Measurements from ENCODE around the gene ARHGAP33.

The ARHGAP33 gene

DNA sequence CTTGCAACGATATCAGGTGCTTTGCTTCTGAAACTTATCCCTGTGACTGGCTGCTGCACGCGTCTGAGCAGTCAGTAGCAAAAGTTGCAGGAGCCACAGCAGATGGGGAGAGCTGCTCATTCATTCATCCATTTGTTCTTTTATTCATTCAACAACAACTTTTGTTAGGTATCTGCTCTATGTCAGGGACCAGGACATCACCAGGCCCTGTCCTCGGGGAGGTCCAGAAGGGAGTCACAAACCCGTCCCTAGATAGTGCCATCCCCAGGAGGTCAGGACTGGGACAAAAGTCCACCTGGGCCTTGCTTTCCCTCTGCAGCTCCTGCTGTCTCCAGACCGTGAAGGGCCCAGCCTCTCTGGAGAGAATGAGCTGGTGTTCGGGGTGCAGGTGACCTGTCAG lies 2.6 kb downstream of the ARHGAP33 start:
- no peak for DNase-seq (ENCODE audit: low read depth in 2 of 2)

- no peak for DNase-seq (ENCODE audit: low read depth in 2 of 2)
Measured at GRCh38 chr19:35779033-35779432, 3.7 kb downstream of the ARHGAP33 start.

GRCh38 chr19:35780058-35780457 lies 4.7 kb downstream of the ARHGAP33 start:
- DNase-seq (ENCODE audit: low read depth in 2 of 2), result no peak

GRCh38 chr19:35780717-35781116 lies 5.4 kb downstream of the ARHGAP33 start:
- DNase-seq (ENCODE audit: low read depth in 2 of 2), result no peak

DNA sequence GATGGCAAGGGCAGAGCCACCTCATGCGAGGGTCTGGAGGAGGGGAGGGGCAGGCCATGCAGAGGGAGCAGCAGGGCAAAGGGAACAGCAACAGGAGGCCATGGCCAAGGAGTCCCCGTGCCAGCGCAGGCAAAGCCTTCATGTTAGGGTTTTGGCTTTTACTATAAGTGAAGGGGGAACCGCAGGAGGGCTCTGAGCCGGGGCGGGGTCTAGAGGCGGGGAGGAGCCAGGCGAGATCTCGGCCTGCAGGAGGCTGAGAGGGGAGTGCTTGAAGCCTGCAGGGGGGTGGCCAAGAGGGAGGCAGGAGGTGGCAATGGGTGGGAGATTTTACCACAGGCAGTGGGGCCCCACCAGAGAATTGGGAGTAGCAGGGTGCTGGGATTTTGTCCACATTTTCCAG lies 6.3 kb downstream of the ARHGAP33 start:
- DNase-seq (ENCODE audit: low read depth in 2 of 2), result no peak

- DNase-seq (ENCODE audit: low read depth in 2 of 2), result no peak
Measured at GRCh38 chr19:35782589-35782988, 7.2 kb downstream of the ARHGAP33 start.

DNA sequence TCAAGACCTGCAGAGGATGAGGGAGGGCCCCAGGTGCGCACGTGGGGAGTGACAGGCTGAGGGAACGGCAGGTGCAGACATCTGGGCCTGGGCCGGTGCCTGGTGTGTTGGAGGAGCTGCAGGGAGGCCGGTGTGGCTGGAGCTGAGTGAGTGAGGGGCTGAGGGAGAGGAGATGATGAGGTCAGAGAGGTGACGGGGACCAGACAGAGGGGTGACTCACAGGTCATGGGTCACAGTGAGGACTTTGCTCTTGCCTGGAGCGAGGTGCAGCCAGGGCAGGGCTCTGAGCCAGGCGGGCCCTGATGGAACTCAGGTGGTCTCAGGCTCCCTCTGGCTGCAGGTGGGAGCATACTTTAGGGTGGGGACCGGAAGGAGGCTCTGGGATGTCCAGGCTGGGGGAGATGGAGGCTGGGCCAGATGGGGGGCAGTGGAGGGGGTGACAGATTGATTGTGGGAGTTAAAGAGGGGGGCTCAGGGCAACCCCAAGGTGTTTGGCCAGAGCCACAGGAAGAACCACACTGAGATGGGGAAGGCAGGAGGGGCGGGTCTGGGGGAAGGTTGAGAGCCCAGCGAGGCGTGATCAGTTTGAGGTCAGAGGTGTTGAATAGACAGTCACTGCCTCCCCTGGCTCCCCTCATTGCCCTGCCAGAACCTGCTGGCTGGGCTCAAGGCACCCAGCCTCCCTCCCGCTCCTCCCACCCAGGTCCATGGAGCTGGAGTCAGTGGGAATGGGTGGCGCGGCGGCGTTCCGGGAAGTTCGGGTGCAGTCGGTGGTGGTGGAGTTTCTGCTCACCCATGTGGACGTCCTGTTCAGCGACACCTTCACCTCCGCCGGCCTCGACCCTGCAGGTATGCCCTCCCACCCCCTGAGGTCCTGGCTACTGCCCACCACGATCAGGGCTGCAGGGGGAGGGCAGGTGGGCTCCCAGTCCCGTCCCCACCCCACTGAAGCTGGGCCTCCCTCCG lies 8.4 kb downstream of the ARHGAP33 start:
- DNase-seq (ENCODE audit: low read depth in 2 of 2), result no peak

- DNase-seq (ENCODE audit: low read depth in 2 of 2), result no peak
Measured at GRCh38 chr19:35784503-35785338, 9.4 kb downstream of the ARHGAP33 start.

- DNase-seq (ENCODE audit: low read depth in 2 of 2), result no peak
Measured at GRCh38 chr19:35785339-35785627, 9.9 kb downstream of the ARHGAP33 start.

- DNase-seq (ENCODE audit: low read depth in 2 of 2), result no peak
Measured at GRCh38 chr19:35786299-35787160, 11.2 kb downstream of the ARHGAP33 start.

- no peak for DNase-seq (ENCODE audit: low read depth in 2 of 2)
Measured at GRCh38 chr19:35787227-35787799, 11.9 kb downstream of the ARHGAP33 start.

DNA sequence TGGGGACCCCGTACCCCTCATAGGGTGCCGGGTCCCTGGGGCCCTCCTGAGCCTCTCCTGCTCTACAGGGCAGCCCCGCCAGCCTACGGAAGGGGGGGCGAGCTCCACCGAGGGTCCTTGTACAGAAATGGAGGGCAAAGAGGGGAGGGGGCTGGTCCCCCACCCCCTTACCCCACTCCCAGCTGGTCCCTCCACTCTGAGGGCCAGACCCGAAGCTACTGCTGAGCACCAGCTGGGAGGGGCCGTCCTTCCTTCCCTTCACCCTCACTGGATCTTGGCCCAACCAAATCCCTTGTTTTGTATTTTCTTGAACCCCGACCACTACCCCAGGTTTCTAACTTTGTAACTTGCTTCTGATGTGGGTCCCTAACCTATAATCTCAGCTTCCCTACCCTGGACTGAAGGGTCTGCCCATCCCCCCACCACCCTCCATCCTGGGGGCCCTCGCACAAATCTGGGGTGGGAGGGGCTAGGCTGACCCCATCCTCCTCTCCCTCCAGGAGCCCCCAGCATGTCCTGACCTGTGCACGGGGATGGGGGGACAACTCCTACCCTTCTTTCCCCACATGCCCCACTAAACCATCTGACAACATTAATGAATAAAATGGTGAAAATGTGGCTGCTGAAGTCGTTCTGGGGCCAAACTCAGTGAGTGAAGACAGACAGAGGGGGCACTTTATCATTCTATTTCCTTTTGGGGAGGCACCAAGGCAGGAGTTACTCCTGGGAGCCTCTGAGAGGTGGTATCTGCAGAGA lies 13.0 kb downstream of the ARHGAP33 start:
- DNase-seq (ENCODE audit: low read depth in 2 of 2), result no peak

GRCh38 chr19:35789195-35789977 lies 14.0 kb downstream of the ARHGAP33 start:
- DNase-seq (ENCODE audit: low read depth in 2 of 2), result no peak

DNA sequence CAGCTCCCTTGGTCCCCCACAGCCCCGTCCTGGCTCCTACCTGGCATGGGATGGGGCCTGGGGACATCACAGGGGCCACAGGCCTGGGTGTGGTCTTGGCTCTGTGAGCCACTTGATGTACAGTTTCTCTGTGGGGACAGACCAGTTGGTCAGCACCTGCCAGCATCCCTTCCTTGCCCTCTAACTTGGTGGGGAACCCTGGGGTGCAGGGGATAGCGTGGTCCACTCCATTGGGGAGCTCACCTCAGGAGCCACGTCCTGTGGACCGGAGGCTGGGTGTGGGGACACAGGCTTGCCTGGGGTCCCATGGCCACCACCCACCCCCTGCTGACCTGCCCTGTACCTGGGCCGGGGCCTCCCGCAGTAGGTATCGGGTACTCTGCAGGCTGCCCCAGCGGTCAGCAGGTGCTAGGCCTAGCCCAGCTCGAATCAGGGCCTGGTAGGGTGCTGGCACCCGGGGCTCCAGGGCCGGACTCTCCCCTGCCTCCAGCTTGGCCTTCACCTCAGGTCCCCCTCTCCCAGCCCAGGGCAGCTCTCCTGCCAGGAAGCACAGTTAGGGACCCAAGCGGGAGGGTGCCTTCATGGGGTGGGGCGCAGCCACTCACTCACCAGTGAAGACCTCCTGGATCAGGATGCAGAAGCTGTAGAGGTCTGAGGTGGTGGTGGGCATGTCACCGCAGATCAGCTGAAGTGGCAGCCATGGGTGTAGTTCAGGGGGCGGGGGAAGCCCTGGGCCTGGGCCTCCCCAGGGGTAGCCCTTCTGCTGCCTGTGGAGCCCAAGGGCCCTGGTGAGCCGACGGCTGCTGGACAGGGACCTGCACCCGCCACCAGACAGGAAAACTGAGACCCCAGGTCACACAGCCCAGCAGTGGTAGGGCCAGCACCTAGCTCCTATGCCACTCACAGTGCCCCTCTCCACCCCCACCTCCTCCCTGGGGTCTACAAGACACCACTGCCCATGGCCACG lies 14.9 kb downstream of the ARHGAP33 start:
- no peak for DNase-seq (ENCODE audit: low read depth in 2 of 2)

- no peak for DNase-seq (ENCODE audit: low read depth in 2 of 2)
Measured at GRCh38 chr19:35790981-35791813, 15.8 kb downstream of the ARHGAP33 start.

GRCh38 chr19:35791814-35792279 lies 16.5 kb downstream of the ARHGAP33 start:
- no peak for DNase-seq (ENCODE audit: low read depth in 2 of 2)

DNA sequence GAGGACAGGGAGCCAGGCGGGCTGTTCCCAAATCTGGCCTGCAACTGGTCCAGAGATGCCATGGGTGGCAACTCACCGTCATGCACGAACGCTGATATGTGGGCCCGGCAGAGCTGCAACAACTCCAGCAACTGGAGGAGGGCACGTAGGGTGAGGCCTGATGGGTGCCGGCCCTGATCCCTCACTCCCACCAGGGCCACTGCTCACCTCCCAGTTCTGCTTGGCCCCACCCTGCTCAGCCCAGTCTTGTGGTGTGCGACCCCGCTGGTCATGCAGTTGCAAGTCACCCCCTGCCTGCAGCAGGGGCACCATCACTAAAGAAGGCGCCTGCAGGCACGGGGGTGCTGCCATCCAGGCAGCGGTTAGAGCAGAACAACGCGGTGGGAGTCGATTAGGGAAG lies 16.9 kb downstream of the ARHGAP33 start:
- no peak for DNase-seq (ENCODE audit: low read depth in 2 of 2)

DNA sequence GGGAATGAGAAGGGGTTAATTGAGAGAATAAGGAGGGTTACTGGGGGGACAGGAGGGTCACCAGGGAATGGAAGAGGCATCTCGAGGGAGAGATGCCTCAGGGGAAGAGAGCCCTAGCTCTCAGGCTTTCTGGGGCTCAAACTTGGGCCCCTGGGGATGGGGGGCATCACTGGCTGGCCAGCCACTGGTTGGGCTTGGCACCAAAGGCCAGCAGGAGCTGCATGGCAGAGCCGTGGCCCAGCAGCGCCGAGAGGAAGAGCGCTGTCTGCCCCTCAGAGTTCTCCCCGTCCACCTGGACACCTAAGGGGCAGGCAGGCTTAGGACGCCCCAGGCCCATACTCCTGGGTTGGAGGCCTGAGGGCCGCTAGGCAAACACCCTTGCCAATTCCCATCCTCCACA lies 17.5 kb downstream of the ARHGAP33 start:
- no peak for DNase-seq (ENCODE audit: low read depth in 2 of 2)
